Measurements from ENCODE around the gene PCDHGB2. TPM values are rescaled to one million over a fixed set of nuclear protein-coding genes. Genes with fewer than 3 reads are reported as not detected.
"Not testable (repeated sequence)": the region's sequence is repeated elsewhere in the genome, so short reads cannot be mapped to it uniquely, and the experiment has no call there.

PCDHGB2 gene
- total and polyA plus RNA-seq, 3 donors from 2014 or later, result 1.5 to 20.4 (median 16.6) TPM

GRCh38 chr5:141388661-141389060 lies 28.9 kb downstream of the PCDHGB2 start:
- Histone ChIP-seq H3K36me3 (ENCODE audit: low read depth, missing control alignments) (no peaks in the 10 kb centered on the region), H3K9me3 (no peaks in the 10 kb centered on the region), H3K4me1 (no peaks in the 10 kb centered on the region), H3K27me3 (no peaks in the 10 kb centered on the region), H3K27ac (no peak overlapping the region), H3K4me3 (no peak overlapping the region)
- TF ChIP-seq CTCF (IDR thresholded peaks at IDR 0.05) (no peak), POLR2A (IDR thresholded peaks at IDR 0.05) (no peak)
- DNase-seq, result no peak
- intact Hi-C loops (cut with DNase I; ENCODE audit: low total_unique reads), result no loop called here
- 31 to 42% methylated on average over 10 of the region's 10 CpGs for WGBS, 2 donors

GRCh38 chr5:141389153-141390042 lies 29.6 kb downstream of the PCDHGB2 start:
- WGBS, 2 donors, result 33 to 35% methylated on average over 23 to 73 of the region's 77 CpGs
- Histone ChIP-seq H3K27me3 (no peaks in the 10 kb centered on the region), H3K36me3 (ENCODE audit: low read depth, missing control alignments) (no peaks in the 10 kb centered on the region), H3K27ac (no peak overlapping the region), H3K4me3 (no peak overlapping the region), H3K9me3 (no peaks in the 10 kb centered on the region), H3K4me1 (no peaks in the 10 kb centered on the region)
- TF ChIP-seq POLR2A (IDR thresholded peaks at IDR 0.05) (no peak), CTCF (IDR thresholded peaks at IDR 0.05) (no peak)
- DNase-seq, result no peak
- intact Hi-C loops (cut with DNase I; ENCODE audit: low total_unique reads), result no loop called here

- no peak for TF ChIP-seq CTCF (IDR thresholded peaks at IDR 0.05)
- no peak for TF ChIP-seq POLR2A (IDR thresholded peaks at IDR 0.05)
- DNase-seq, result no peak
- Histone ChIP-seq H3K4me3 (peak within 1 kb of the TSS in 1 of 2 donors; percentile 38), H3K27me3 (no peaks in the 10 kb centered on the region), H3K36me3 (ENCODE audit: low read depth, missing control alignments) (no peaks in the 10 kb centered on the region), H3K9me3 (no peaks in the 10 kb centered on the region), H3K27ac (no peak within 1 kb of the TSS), H3K4me1 (no peaks in the 10 kb centered on the region)
- WGBS, 2 donors, result 25 to 28% methylated on average over 33 to 38 of the region's 38 CpGs
- intact Hi-C loops (cut with DNase I; ENCODE audit: low total_unique reads), result no loop called here
Observed at GRCh38 chr5:141392429-141393198, 32.8 kb downstream of the PCDHGB2 start, which contains the start of gene PCDHGA8. Gene PCDHGA8 (plus strand): TSS chr5:141392633. CDS start chr5:141392814, 181 bp downstream.

GRCh38 chr5:141393267-141393666 lies 33.5 kb downstream of the PCDHGB2 start:
- H3K36me3 ChIP-seq (ENCODE audit: low read depth, missing control alignments), result no peaks in the 10 kb centered on the region
- no peaks in the 10 kb centered on the region for H3K4me1 ChIP-seq
- TF ChIP-seq POLR2A (IDR thresholded peaks at IDR 0.05) (no peak), CTCF (IDR thresholded peaks at IDR 0.05) (no peak)
- no peaks in the 10 kb centered on the region for H3K27me3 ChIP-seq
- no peak overlapping the region for H3K27ac ChIP-seq
- WGBS, 2 donors, result 24 to 33% methylated on average over 21 of the region's 21 CpGs
- intact Hi-C loops (cut with DNase I; ENCODE audit: low total_unique reads), result no loop called here
- no peak for DNase-seq
- H3K4me3 ChIP-seq, result peak overlapping the region in 1 of 2 donors; percentile 38
- no peaks in the 10 kb centered on the region for H3K9me3 ChIP-seq

- H3K4me1 ChIP-seq; intact Hi-C loops (cut with DNase I; ENCODE audit: low total_unique reads); H3K4me3 ChIP-seq; DNase-seq; H3K36me3 ChIP-seq (ENCODE audit: low read depth, missing control alignments); H3K27me3 ChIP-seq; H3K27ac ChIP-seq; H3K9me3 ChIP-seq: not testable (repeated sequence)
- 32 to 34% methylated on average over 13 to 51 of the region's 53 CpGs for WGBS, 2 donors
Observed at GRCh38 chr5:141394401-141395187, 34.8 kb downstream of the PCDHGB2 start.
